Ishikawa (cell line): ENCODE measurements around the gene MORC4.

Experiments used
- CEBPB ChIP-seq: IDR thresholded peaks from 2 replicates; pipeline ENCODE4 v1.6.1; 2012
- CREB1 ChIP-seq: IDR thresholded peaks from 2 replicates; pipeline ENCODE4 v1.6.1; 2012; ENCODE audit warnings: low read depth
- EGR1 ChIP-seq: IDR thresholded peaks from 2 replicates; pipeline ENCODE4 v1.6.1; 2012
- EP300 ChIP-seq: IDR thresholded peaks from 2 replicates; pipeline ENCODE4 v1.6.1; 2012; ENCODE audit warnings: borderline replicate concordance
- FOXM1 ChIP-seq: IDR thresholded peaks from 2 replicates; pipeline ENCODE4 v1.6.1; 2012; ENCODE audit warnings: low read depth, borderline replicate concordance
- MAX ChIP-seq: IDR thresholded peaks from 2 replicates; pipeline ENCODE4 v1.6.1; 2012
- NFIC ChIP-seq: IDR thresholded peaks from 2 replicates; pipeline ENCODE4 v1.6.1; 2012
- RAD21 ChIP-seq: IDR thresholded peaks from 2 replicates; pipeline ENCODE4 v1.6.1; 2012; ENCODE audit warnings: low read depth
- REST ChIP-seq: IDR thresholded peaks from 2 replicates; pipeline ENCODE4 v1.6.1; 2012; ENCODE audit warnings: low read depth, mild to moderate bottlenecking
- TAF1 ChIP-seq: IDR thresholded peaks from 2 replicates; pipeline ENCODE4 v1.6.1; 2012; ENCODE audit warnings: low read depth, mild to moderate bottlenecking
- TCF12 ChIP-seq: IDR thresholded peaks from 2 replicates; pipeline ENCODE4 v1.6.1; 2012; ENCODE audit warnings: low read depth
- TEAD4 ChIP-seq: IDR thresholded peaks from 2 replicates; pipeline ENCODE4 v1.6.1; 2012
- USF1 ChIP-seq: IDR thresholded peaks from 2 replicates; pipeline ENCODE4 v1.6.1; 2012
- YY1 ChIP-seq: IDR thresholded peaks from 2 replicates; pipeline ENCODE4 v1.6.1; 2012; ENCODE audit warnings: low read depth
- ZBTB7A ChIP-seq: IDR thresholded peaks from 2 replicates; pipeline ENCODE4 v1.6.1; 2012; ENCODE audit warnings: low read depth

Gene MORC4

GRCh38 chrX:107000013-107000515 lies at the start of gene MORC4:
Gene MORC4, minus strand, starts transcription at chrX:107000212. Its CDS starts 243 bp downstream, at chrX:106999969.
- TF ChIP-seq CEBPB = peak; percentile 28; the same call in 1 of the 2 replicates
- peak; percentile 25; the same call in 1 of the 2 replicates for TF ChIP-seq MAX
- TF ChIP-seq YY1 = peak; percentile 88
- no peak for TF ChIP-seq CREB1
- no peak for TF ChIP-seq ZBTB7A

- TF ChIP-seq FOXM1 (no peak), TEAD4 (no peak), REST (no peak), MAX (no peak)
These were observed 47.6 kb upstream of the MORC4 start for GRCh38 chrX:107047622-107048021.

- TF ChIP-seq ZBTB7A (no peak), YY1 (no peak), FOXM1 (no peak), EGR1 (no peak), REST (no peak), TAF1 (no peak), USF1 (no peak), CREB1 (no peak), MAX (no peak), NFIC (no peak), EP300 (no peak), TCF12 (no peak), CEBPB (no peak), TEAD4 (no peak), RAD21 (no peak)
These were observed 29.7 kb upstream of the MORC4 start for GRCh38 chrX:107029752-107030151.

- TF ChIP-seq EP300 = no peak
- TF ChIP-seq NFIC = no peak
- TF ChIP-seq EGR1 = no peak
- peak; percentile 70 for TF ChIP-seq RAD21
- no peak for TF ChIP-seq CREB1
- TF ChIP-seq USF1 = no peak
- TF ChIP-seq YY1 = no peak
- TF ChIP-seq TAF1 = no peak
- no peak for TF ChIP-seq FOXM1
These were observed 25.5 kb upstream of the MORC4 start for GRCh38 chrX:107025545-107025944.

GRCh38 chrX:107014936-107015335 lies 14.9 kb upstream of the MORC4 start:
- TF ChIP-seq MAX (no peak), CEBPB (no peak)

GRCh38 chrX:107008034-107008433 lies 8.0 kb upstream of the MORC4 start:
- TF ChIP-seq RAD21 (no peak), USF1 (peak; percentile 26; the same call in 1 of the 2 replicates), ZBTB7A (no peak)
